Mesendoderm (in vitro differentiated cells): Measurements from ENCODE around the gene TSKU.
A peak's percentile ranks its signal among the peaks of the same experiment; 100 is the strongest.

Source experiments
- DNase-seq: peaks from one replicate; pipeline ENCODE4 v3.0.0; 2013
- H2AK5ac ChIP-seq: 2 replicates; pipeline ENCODE4 v1.6.1; 2013; ENCODE audit warnings: low read length, inconsistent platforms
- H2BK120ac ChIP-seq: 2 replicates; pipeline ENCODE4 v1.6.1; 2013; ENCODE audit warnings: low read depth, mild to moderate bottlenecking, low read length, moderate library complexity, mixed read lengths
- H2BK15ac ChIP-seq: replicated peaks from 2 replicates; pipeline ENCODE4 v1.6.1; 2013; ENCODE audit warnings: low read depth, mild to moderate bottlenecking, moderate library complexity
- H2BK5ac ChIP-seq: 2 replicates; pipeline ENCODE4 v1.6.1; 2013; ENCODE audit warnings: low read length, inconsistent platforms
- H3K18ac ChIP-seq: 2 replicates; pipeline ENCODE4 v1.6.1; 2013; ENCODE audit warnings: mild to moderate bottlenecking, low read length, mixed read lengths
- H3K23ac ChIP-seq: one replicate; pipeline ENCODE4 v1.6.1; 2013; ENCODE audit warnings: low read length
- H3K27ac ChIP-seq: 2 replicates; pipeline ENCODE4 v1.5.1; 2013; ENCODE audit warnings: low read depth, mild to moderate bottlenecking, inconsistent platforms, low read length, moderate library complexity
- H3K27me3 ChIP-seq: 2 replicates; pipeline ENCODE4 v1.6.1; 2013; ENCODE audit warnings: low read length, control low read depth, mild to moderate bottlenecking, inconsistent platforms; ENCODE audit not compliant: insufficient read depth, poor library complexity
- H3K36me3 ChIP-seq: 2 replicates; pipeline ENCODE4 v1.6.1; 2013; ENCODE audit warnings: low read length, inconsistent platforms; ENCODE audit not compliant: control insufficient read depth, insufficient read depth
- H3K4ac ChIP-seq: one replicate; pipeline ENCODE4 v1.6.1; 2013; ENCODE audit warnings: low read depth, mild to moderate bottlenecking, low read length, moderate library complexity
- H3K4me1 ChIP-seq: 2 replicates; pipeline ENCODE4 v1.6.1; 2013; ENCODE audit warnings: low read depth, low read length, inconsistent platforms; ENCODE audit not compliant: control insufficient read depth
- H3K4me2 ChIP-seq: 2 replicates; pipeline ENCODE4 v1.6.1; 2013; ENCODE audit warnings: low read length
- H3K4me3 ChIP-seq: 2 replicates; pipeline ENCODE4 v1.5.1; 2013; ENCODE audit warnings: mild to moderate bottlenecking, low read length
- H3K56ac ChIP-seq: one replicate; pipeline ENCODE4 v1.6.1; 2013; ENCODE audit warnings: low read length
- H3K79me1 ChIP-seq: 2 replicates; pipeline ENCODE4 v1.6.1; 2013; ENCODE audit warnings: low read length, inconsistent platforms
- H3K79me2 ChIP-seq: 2 replicates; pipeline ENCODE4 v1.6.1; 2013; ENCODE audit warnings: mild to moderate bottlenecking, low read length; ENCODE audit not compliant: control insufficient read depth, insufficient read depth
- H3K9ac ChIP-seq: 2 replicates; pipeline ENCODE4 v1.6.1; 2013; ENCODE audit warnings: low read length, inconsistent platforms
- H4K5ac ChIP-seq: one replicate; pipeline ENCODE4 v1.6.1; 2013; ENCODE audit warnings: low read length
- H4K8ac ChIP-seq: one replicate; pipeline ENCODE4 v1.6.1; 2013; ENCODE audit warnings: low read depth, mild to moderate bottlenecking, control low read depth, low read length, moderate library complexity
- WGBS: extraction: QIAGEN DNeasy Blood & Tissue Kit; methylation state at CpG from one replicate; pipeline ENCODE4 v1.1.7; 2013; ENCODE audit warnings: low lambda C conversion rate, missing lambda C conversion rate; ENCODE audit not compliant: insufficient coverage; ENCODE audit errors: extremely low coverage; 5-methylcytosine and 5-hydroxymethylcytosine counted together

TSKU gene

GRCh38 chr11:76801736-76802135 is 18.6 kb downstream of the TSKU start:
- no peak overlapping the region for H4K5ac ChIP-seq
- no peaks in the 10 kb centered on the region for H3K27me3 ChIP-seq
- H2BK5ac ChIP-seq, result no peak overlapping the region
- H3K4me1 ChIP-seq, result peaks cover 10% of the 10 kb centered on the region
- no peak overlapping the region for H4K8ac ChIP-seq
- no peak overlapping the region for H3K56ac ChIP-seq
- no peak overlapping the region for H3K27ac ChIP-seq
- no peaks in the 10 kb centered on the region for H3K79me2 ChIP-seq
- no peak overlapping the region for H3K18ac ChIP-seq
- no peak overlapping the region for H2BK120ac ChIP-seq
- H3K4ac ChIP-seq, result no peak overlapping the region
- peaks cover 6% of the 10 kb centered on the region for H3K79me1 ChIP-seq
- DNase-seq, result no peak
- no peak overlapping the region for H3K4me2 ChIP-seq
- H3K36me3 ChIP-seq, result peaks cover 1% of the 10 kb centered on the region
- no peak overlapping the region for H3K4me3 ChIP-seq
- WGBS, result no CpG with 5 or more reads among the region's 2 CpGs
- no peak overlapping the region for H2BK15ac ChIP-seq
- no peak overlapping the region for H3K23ac ChIP-seq
- H3K9ac ChIP-seq, result no peak overlapping the region
- no peak overlapping the region for H2AK5ac ChIP-seq

- H3K79me1 ChIP-seq, result peaks cover 6% of the 10 kb centered on the region
- no peak for DNase-seq
- H3K18ac ChIP-seq, result no peak overlapping the region
- H3K27me3 ChIP-seq, result no peaks in the 10 kb centered on the region
- H3K4me3 ChIP-seq, result no peak overlapping the region
- H3K9ac ChIP-seq, result no peak overlapping the region
- WGBS, result no CpG with 5 or more reads among the region's 3 CpGs
- H2BK120ac ChIP-seq, result no peak overlapping the region
- no peak overlapping the region for H3K23ac ChIP-seq
- no peak overlapping the region for H2BK15ac ChIP-seq
- H3K4me2 ChIP-seq, result no peak overlapping the region
- H3K27ac ChIP-seq, result no peak overlapping the region
- no peaks in the 10 kb centered on the region for H3K79me2 ChIP-seq
- no peak overlapping the region for H4K8ac ChIP-seq
- H2AK5ac ChIP-seq, result no peak overlapping the region
- H3K36me3 ChIP-seq, result peaks cover 1% of the 10 kb centered on the region
- no peak overlapping the region for H3K56ac ChIP-seq
- no peak overlapping the region for H2BK5ac ChIP-seq
- H4K5ac ChIP-seq, result no peak overlapping the region
- H3K4ac ChIP-seq, result no peak overlapping the region
- peaks cover 10% of the 10 kb centered on the region for H3K4me1 ChIP-seq
These were observed 19.0 kb downstream of the TSKU start for GRCh38 chr11:76802151-76802550.

GRCh38 chr11:76802621-76803020 is 19.5 kb downstream of the TSKU start:
- no peaks in the 10 kb centered on the region for H3K27me3 ChIP-seq
- H3K79me2 ChIP-seq, result no peaks in the 10 kb centered on the region
- no peak overlapping the region for H2BK120ac ChIP-seq
- no peak overlapping the region for H4K5ac ChIP-seq
- H3K4me3 ChIP-seq, result no peak overlapping the region
- peaks cover 4% of the 10 kb centered on the region for H3K79me1 ChIP-seq
- no peak overlapping the region for H2AK5ac ChIP-seq
- H3K27ac ChIP-seq, result no peak overlapping the region
- peak overlapping the region; percentile 18 for H3K4ac ChIP-seq
- peak overlapping the region; percentile 54 for H3K56ac ChIP-seq
- H2BK5ac ChIP-seq, result no peak overlapping the region
- no peak overlapping the region for H3K4me2 ChIP-seq
- H3K23ac ChIP-seq, result no peak overlapping the region
- no peak overlapping the region for H3K9ac ChIP-seq
- DNase-seq, result no peak
- H3K4me1 ChIP-seq, result peaks cover 11% of the 10 kb centered on the region
- no peak overlapping the region for H3K18ac ChIP-seq
- no peak overlapping the region for H4K8ac ChIP-seq
- no CpG with 5 or more reads among the region's 4 CpGs for WGBS
- peaks cover under 1% of the 10 kb centered on the region for H3K36me3 ChIP-seq
- no peak overlapping the region for H2BK15ac ChIP-seq

GRCh38 chr11:76803023-76803422 is 19.9 kb downstream of the TSKU start:
- H3K4me2 ChIP-seq, result no peak overlapping the region
- no peak overlapping the region for H3K4ac ChIP-seq
- no peaks in the 10 kb centered on the region for H3K36me3 ChIP-seq
- H4K8ac ChIP-seq, result no peak overlapping the region
- peaks cover 11% of the 10 kb centered on the region for H3K4me1 ChIP-seq
- no peaks in the 10 kb centered on the region for H3K27me3 ChIP-seq
- no peak for DNase-seq
- H2AK5ac ChIP-seq, result no peak overlapping the region
- no peak overlapping the region for H2BK120ac ChIP-seq
- H3K56ac ChIP-seq, result peak overlapping the region; percentile 54
- peaks cover 4% of the 10 kb centered on the region for H3K79me1 ChIP-seq
- no peak overlapping the region for H2BK15ac ChIP-seq
- no CpG with 5 or more reads among the region's 3 CpGs for WGBS
- no peak overlapping the region for H3K4me3 ChIP-seq
- no peak overlapping the region for H3K18ac ChIP-seq
- no peaks in the 10 kb centered on the region for H3K79me2 ChIP-seq
- no peak overlapping the region for H3K27ac ChIP-seq
- no peak overlapping the region for H4K5ac ChIP-seq
- no peak overlapping the region for H3K23ac ChIP-seq
- no peak overlapping the region for H2BK5ac ChIP-seq
- no peak overlapping the region for H3K9ac ChIP-seq

GRCh38 chr11:76803811-76804600 is 20.9 kb downstream of the TSKU start:
- no peak overlapping the region for H2AK5ac ChIP-seq
- no peak overlapping the region for H3K9ac ChIP-seq
- no peak overlapping the region for H3K56ac ChIP-seq
- no peak overlapping the region for H3K23ac ChIP-seq
- no peaks in the 10 kb centered on the region for H3K27me3 ChIP-seq
- H4K5ac ChIP-seq, result no peak overlapping the region
- H3K27ac ChIP-seq, result no peak overlapping the region
- H3K4me3 ChIP-seq, result no peak overlapping the region
- no peak overlapping the region for H3K18ac ChIP-seq
- no peak overlapping the region for H2BK15ac ChIP-seq
- peaks cover 3% of the 10 kb centered on the region for H3K79me1 ChIP-seq
- H4K8ac ChIP-seq, result no peak overlapping the region
- H3K79me2 ChIP-seq, result no peaks in the 10 kb centered on the region
- no peak overlapping the region for H3K4me2 ChIP-seq
- WGBS, result no CpG with 5 or more reads among the region's 10 CpGs
- H3K4ac ChIP-seq, result no peak overlapping the region
- no peak for DNase-seq
- no peaks in the 10 kb centered on the region for H3K36me3 ChIP-seq
- H3K4me1 ChIP-seq, result peaks cover 11% of the 10 kb centered on the region
- H2BK120ac ChIP-seq, result no peak overlapping the region
- no peak overlapping the region for H2BK5ac ChIP-seq
